A549 (cell line): ENCODE results near the gene ZNF280B.

ENCODE experiments used
- CHD4 ChIP-seq: fragments of 200-600 bp; sonication (generic); IDR thresholded peaks from 2 replicates; pipeline ENCODE4 v1.6.1; 2016; ENCODE audit warnings: antibody characterized with exemption, mild to moderate bottlenecking, borderline replicate concordance
- EP300 ChIP-seq, 2 experiments: fragments of >200 bp; sonication (Bioruptor Twin); formaldehyde crosslinking; IDR thresholded peaks; 2 replicates in 1 of 2; 3 replicates in 1 of 2; pipeline ENCODE4 v1.6.1; 2016 to 2017
- KDM1A ChIP-seq: fragments of 200-600 bp; sonication (generic); IDR thresholded peaks from 2 replicates; pipeline ENCODE4 v1.6.1; 2016; ENCODE audit warnings: low read depth, mild to moderate bottlenecking
- NFE2L2 ChIP-seq: fragments of 150-350 bp; conservative IDR thresholded peaks from 2 replicates; pipeline ENCODE4 v1.6.1; 2014; ENCODE audit warnings: low read length
- PHF8 ChIP-seq: fragments of 200-600 bp; sonication (generic); IDR thresholded peaks from 2 replicates; pipeline ENCODE4 v1.6.1; 2016; ENCODE audit warnings: low read depth, mild to moderate bottlenecking, antibody characterized with exemption, moderate library complexity, borderline replicate concordance
- POLR2A ChIP-seq: IDR thresholded peaks from 2 replicates; pipeline ENCODE4 v1.6.1; 2012; ENCODE audit warnings: mild to moderate bottlenecking, low read length
- POLR2AphosphoS2 ChIP-seq: conservative IDR thresholded peaks from 2 replicates; pipeline ENCODE4 v1.6.1; 2012; ENCODE audit warnings: low read length, improper control_type of control experiment, inconsistent platforms
- ZC3H11A ChIP-seq: fragments of 450-650 bp; IDR thresholded peaks from 2 replicates; pipeline ENCODE4 v1.6.1; 2014; ENCODE audit warnings: antibody characterized with exemption, mild to moderate bottlenecking
- TF ChIP-seq, protein P1 (sequence below): fragments of >200 bp; sonication (Bioruptor Twin); formaldehyde crosslinking; IDR thresholded peaks from 3 replicates; pipeline ENCODE4 v1.5.1; 2016
- TF ChIP-seq, protein P2 (sequence below): fragments of 200-600 bp; sonication (generic); IDR thresholded peaks from 2 replicates; pipeline ENCODE4 v1.6.1; 2016; ENCODE audit warnings: antibody characterized with exemption, mild to moderate bottlenecking, moderate library complexity

DNA sequence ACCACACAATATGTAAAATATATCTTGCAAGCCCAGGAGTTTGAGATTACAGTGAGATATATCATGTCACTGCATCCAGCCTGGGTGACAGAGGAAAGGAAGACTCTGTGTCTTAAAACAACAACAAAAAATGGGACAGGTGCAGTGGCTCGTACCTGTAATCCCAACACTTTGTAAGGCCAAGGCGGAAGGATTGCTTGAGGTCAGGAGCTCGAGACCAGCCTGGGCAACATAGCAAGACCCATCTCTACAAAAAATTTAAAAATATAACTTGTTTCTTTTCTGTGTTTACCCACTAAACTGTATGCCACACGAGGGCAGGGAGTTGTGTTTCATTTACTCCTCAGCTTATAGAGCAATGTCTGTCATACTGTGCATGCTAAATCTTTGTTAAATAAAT is 8.4 kb upstream of the ZNF280B start:
- TF ChIP-seq NFE2L2, result no peak
- no peak for TF ChIP-seq POLR2AphosphoS2
- TF ChIP-seq POLR2A, result no peak
- no peak for TF ChIP-seq PHF8
- TF ChIP-seq EP300 (IDR thresholded peaks at IDR 0.05), result no peak
- no peak for TF ChIP-seq KDM1A
- TF ChIP-seq, protein P1, sequence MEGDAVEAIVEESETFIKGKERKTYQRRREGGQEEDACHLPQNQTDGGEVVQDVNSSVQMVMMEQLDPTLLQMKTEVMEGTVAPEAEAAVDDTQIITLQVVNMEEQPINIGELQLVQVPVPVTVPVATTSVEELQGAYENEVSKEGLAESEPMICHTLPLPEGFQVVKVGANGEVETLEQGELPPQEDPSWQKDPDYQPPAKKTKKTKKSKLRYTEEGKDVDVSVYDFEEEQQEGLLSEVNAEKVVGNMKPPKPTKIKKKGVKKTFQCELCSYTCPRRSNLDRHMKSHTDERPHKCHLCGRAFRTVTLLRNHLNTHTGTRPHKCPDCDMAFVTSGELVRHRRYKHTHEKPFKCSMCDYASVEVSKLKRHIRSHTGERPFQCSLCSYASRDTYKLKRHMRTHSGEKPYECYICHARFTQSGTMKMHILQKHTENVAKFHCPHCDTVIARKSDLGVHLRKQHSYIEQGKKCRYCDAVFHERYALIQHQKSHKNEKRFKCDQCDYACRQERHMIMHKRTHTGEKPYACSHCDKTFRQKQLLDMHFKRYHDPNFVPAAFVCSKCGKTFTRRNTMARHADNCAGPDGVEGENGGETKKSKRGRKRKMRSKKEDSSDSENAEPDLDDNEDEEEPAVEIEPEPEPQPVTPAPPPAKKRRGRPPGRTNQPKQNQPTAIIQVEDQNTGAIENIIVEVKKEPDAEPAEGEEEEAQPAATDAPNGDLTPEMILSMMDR, result no peak
- TF ChIP-seq, protein P2, sequence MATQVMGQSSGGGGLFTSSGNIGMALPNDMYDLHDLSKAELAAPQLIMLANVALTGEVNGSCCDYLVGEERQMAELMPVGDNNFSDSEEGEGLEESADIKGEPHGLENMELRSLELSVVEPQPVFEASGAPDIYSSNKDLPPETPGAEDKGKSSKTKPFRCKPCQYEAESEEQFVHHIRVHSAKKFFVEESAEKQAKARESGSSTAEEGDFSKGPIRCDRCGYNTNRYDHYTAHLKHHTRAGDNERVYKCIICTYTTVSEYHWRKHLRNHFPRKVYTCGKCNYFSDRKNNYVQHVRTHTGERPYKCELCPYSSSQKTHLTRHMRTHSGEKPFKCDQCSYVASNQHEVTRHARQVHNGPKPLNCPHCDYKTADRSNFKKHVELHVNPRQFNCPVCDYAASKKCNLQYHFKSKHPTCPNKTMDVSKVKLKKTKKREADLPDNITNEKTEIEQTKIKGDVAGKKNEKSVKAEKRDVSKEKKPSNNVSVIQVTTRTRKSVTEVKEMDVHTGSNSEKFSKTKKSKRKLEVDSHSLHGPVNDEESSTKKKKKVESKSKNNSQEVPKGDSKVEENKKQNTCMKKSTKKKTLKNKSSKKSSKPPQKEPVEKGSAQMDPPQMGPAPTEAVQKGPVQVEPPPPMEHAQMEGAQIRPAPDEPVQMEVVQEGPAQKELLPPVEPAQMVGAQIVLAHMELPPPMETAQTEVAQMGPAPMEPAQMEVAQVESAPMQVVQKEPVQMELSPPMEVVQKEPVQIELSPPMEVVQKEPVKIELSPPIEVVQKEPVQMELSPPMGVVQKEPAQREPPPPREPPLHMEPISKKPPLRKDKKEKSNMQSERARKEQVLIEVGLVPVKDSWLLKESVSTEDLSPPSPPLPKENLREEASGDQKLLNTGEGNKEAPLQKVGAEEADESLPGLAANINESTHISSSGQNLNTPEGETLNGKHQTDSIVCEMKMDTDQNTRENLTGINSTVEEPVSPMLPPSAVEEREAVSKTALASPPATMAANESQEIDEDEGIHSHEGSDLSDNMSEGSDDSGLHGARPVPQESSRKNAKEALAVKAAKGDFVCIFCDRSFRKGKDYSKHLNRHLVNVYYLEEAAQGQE, result no peak
- no peak for TF ChIP-seq ZC3H11A
- no peak for TF ChIP-seq CHD4
